ENCODE data around the gene PON2. TPM values are rescaled to one million over a fixed set of nuclear protein-coding genes. Genes with fewer than 3 reads are reported as not detected.
A peak's percentile ranks its signal among the peaks of the same experiment; 100 is the strongest.

PON2 gene
- polyA plus RNA-seq, 1 of the 3 experiments (the other 2 are of a cell fraction) = 125 TPM

DNA sequence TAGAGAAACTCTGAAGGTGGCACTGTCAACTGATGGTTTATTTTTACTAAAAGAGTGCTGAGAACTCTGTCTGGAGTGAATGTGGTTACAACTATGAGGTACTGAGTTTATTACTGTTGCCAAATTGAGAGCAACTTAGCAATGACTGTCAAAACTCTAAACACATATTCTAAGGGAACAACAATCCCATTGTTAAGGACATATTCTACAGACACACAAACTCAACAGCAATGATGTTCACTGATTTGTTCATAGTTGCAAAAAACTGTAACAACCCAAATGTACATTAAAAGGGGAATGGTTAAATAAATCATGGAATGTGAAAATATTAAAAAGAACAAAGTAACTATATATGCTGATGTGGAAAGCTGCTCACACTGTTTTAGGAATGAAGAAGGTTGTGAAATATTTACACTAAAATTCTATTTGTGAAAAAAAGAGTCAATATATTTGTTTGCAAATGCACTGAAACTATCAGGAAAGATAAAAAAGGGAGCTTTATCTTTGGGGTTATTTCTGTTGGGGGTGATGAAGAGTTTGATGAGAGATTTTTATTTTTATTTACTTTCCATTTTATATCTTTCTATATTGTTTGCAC, 12.9 kb downstream of the PON2 start:
- Histone ChIP-seq H4K20me1 (ENCODE audit: insufficient read depth) (no peaks in the 10 kb centered on the region), H3K4me2 (no peak overlapping the region), H3K27ac (ENCODE audit: low read depth in 2 of 2, low read length in 1 of 2) (peak overlapping the region in 1 of 2 experiments; percentile 61; a peak in 1 of 4 replicates), H3K4me1 (ENCODE audit: control insufficient read depth in 1 of 2, insufficient read depth in 2 of 2, low read depth in 1 of 2, low read length in 1 of 2) (peaks cover 0 to 7% of the 10 kb centered on the region in 2 experiments; a peak in 2 of 4 replicates), H2AFZ (ENCODE audit: low read depth) (no peak overlapping the region), H3K9me3 (no peaks in the 10 kb centered on the region), H3K27me3 (ENCODE audit: insufficient read depth) (no peaks in the 10 kb centered on the region), H3K79me2 (ENCODE audit: insufficient read depth) (peaks cover 26% of the 10 kb centered on the region; the same call in 1 of the 2 replicates), H3K4me3 (ENCODE audit: low read depth in 2 of 2, low read length in 1 of 2) (no peak overlapping the region), H3K9me2 (no peaks in the 10 kb centered on the region), H3K36me3 (replicated peaks in 1 of 2; ENCODE audit: control insufficient read depth in 1 of 2, insufficient read depth in 2 of 2, low read length in 1 of 2) (peaks cover 21 to 26% of the 10 kb centered on the region in 2 experiments), H3F3A (replicated peaks; ENCODE audit: insufficient read depth) (no peaks in the 10 kb centered on the region), H3K9ac (no peak overlapping the region)
- TF ChIP-seq TEAD4 (IDR thresholded peaks at IDR 0.05; ENCODE audit: borderline replicate concordance, insufficient read depth) (no peak), USF2 (IDR thresholded peaks at IDR 0.05; ENCODE audit: borderline replicate concordance, low read depth, low read length) (no peak), ELF1 (IDR thresholded peaks at IDR 0.05) (no peak), EZH2phosphoT487 (IDR thresholded peaks at IDR 0.05; ENCODE audit: borderline replicate concordance, low read depth) (no peak), FOXJ3 (CRISPR knock-in tag; IDR thresholded peaks at IDR 0.05) (no peak), NFIC (IDR thresholded peaks at IDR 0.05; ENCODE audit: borderline replicate concordance) (no peak), EP300 (IDR thresholded peaks at IDR 0.05; ENCODE audit: borderline replicate concordance in 1 of 2, low read depth in 1 of 2, low read length in 1 of 2) (no peak), SIN3A (IDR thresholded peaks at IDR 0.05; ENCODE audit: borderline replicate concordance, low read depth, low read length) (no peak), MEF2A (IDR thresholded peaks at IDR 0.05; ENCODE audit: borderline replicate concordance, low read depth) (no peak), POLR2AphosphoS5 (IDR thresholded peaks at IDR 0.05; ENCODE audit: low read depth, low read length) (no peak), RFX5 (IDR thresholded peaks at IDR 0.05; ENCODE audit: low read length) (no peak), RXRA (IDR thresholded peaks at IDR 0.05; ENCODE audit: borderline replicate concordance, low read depth) (no peak)
- TF ChIP-seq, protein P1, sequence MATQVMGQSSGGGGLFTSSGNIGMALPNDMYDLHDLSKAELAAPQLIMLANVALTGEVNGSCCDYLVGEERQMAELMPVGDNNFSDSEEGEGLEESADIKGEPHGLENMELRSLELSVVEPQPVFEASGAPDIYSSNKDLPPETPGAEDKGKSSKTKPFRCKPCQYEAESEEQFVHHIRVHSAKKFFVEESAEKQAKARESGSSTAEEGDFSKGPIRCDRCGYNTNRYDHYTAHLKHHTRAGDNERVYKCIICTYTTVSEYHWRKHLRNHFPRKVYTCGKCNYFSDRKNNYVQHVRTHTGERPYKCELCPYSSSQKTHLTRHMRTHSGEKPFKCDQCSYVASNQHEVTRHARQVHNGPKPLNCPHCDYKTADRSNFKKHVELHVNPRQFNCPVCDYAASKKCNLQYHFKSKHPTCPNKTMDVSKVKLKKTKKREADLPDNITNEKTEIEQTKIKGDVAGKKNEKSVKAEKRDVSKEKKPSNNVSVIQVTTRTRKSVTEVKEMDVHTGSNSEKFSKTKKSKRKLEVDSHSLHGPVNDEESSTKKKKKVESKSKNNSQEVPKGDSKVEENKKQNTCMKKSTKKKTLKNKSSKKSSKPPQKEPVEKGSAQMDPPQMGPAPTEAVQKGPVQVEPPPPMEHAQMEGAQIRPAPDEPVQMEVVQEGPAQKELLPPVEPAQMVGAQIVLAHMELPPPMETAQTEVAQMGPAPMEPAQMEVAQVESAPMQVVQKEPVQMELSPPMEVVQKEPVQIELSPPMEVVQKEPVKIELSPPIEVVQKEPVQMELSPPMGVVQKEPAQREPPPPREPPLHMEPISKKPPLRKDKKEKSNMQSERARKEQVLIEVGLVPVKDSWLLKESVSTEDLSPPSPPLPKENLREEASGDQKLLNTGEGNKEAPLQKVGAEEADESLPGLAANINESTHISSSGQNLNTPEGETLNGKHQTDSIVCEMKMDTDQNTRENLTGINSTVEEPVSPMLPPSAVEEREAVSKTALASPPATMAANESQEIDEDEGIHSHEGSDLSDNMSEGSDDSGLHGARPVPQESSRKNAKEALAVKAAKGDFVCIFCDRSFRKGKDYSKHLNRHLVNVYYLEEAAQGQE (IDR thresholded peaks at IDR 0.05; ENCODE audit: low read depth, low read length) = no peak
- TF ChIP-seq, protein P2, sequence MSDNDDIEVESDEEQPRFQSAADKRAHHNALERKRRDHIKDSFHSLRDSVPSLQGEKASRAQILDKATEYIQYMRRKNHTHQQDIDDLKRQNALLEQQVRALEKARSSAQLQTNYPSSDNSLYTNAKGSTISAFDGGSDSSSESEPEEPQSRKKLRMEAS (IDR thresholded peaks at IDR 0.05; ENCODE audit: low read depth) = no peak
- TF ChIP-seq, protein P3, sequence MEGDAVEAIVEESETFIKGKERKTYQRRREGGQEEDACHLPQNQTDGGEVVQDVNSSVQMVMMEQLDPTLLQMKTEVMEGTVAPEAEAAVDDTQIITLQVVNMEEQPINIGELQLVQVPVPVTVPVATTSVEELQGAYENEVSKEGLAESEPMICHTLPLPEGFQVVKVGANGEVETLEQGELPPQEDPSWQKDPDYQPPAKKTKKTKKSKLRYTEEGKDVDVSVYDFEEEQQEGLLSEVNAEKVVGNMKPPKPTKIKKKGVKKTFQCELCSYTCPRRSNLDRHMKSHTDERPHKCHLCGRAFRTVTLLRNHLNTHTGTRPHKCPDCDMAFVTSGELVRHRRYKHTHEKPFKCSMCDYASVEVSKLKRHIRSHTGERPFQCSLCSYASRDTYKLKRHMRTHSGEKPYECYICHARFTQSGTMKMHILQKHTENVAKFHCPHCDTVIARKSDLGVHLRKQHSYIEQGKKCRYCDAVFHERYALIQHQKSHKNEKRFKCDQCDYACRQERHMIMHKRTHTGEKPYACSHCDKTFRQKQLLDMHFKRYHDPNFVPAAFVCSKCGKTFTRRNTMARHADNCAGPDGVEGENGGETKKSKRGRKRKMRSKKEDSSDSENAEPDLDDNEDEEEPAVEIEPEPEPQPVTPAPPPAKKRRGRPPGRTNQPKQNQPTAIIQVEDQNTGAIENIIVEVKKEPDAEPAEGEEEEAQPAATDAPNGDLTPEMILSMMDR (IDR thresholded peaks at IDR 0.05) = no peak
- POLR2A ChIA-PET = no interaction called here
- CTCF ChIA-PET = interaction anchor here (0.9 to 1.3 kb wide), 3 partner anchors 7 to 268 kb away, joined by 3 to 4 read pairs (median 3); no protein-coding TSS in a partner anchor
- no peak for DNase-seq
